Hepatocyte (in vitro differentiated cells): Measurements from ENCODE around the gene LDLRAD3.

Experiments used
- EZH2 ChIP-seq: fragments of 200-600 bp; sonication (generic); IDR thresholded peaks from 2 replicates; pipeline ENCODE4 v1.6.1; 2016; ENCODE audit warnings: antibody characterized with exemption, mild to moderate bottlenecking, borderline replicate concordance
- EZH2phosphoT487 ChIP-seq: fragments of 200-600 bp; sonication (generic); IDR thresholded peaks from one replicate; pipeline ENCODE4 v1.6.1; 2018; ENCODE audit warnings: antibody characterized with exemption, mild to moderate bottlenecking, low read depth, moderate library complexity; ENCODE audit not compliant: unreplicated experiment, severe bottlenecking
- TF ChIP-seq, protein P1 (sequence below): fragments of 200-600 bp; sonication (generic); IDR thresholded peaks from 2 replicates; pipeline ENCODE4 v1.5.1; 2016; ENCODE audit warnings: antibody characterized with exemption, mild to moderate bottlenecking; ENCODE audit not compliant: poor library complexity

DNA sequence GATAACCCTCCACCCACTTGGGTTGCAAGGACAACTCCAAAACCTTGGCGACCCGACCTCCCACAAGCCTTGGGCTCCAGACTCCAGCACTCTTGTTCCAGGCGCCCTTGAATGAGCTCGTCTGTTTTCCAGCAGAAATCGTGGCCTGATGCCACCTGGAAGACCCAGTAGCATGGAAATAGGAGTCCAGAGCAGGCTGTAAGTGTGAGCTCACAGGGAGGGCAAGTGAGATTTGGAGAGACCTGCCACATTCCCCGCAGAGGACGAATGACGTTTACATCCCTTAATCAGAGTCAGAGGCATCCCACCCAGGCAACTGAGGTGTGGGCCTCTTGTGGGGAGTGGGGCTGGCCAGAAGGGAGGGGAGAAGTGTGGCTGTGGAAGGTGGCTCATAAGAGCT lies 71.9 kb downstream of the LDLRAD3 start:
- TF ChIP-seq, protein P1, sequence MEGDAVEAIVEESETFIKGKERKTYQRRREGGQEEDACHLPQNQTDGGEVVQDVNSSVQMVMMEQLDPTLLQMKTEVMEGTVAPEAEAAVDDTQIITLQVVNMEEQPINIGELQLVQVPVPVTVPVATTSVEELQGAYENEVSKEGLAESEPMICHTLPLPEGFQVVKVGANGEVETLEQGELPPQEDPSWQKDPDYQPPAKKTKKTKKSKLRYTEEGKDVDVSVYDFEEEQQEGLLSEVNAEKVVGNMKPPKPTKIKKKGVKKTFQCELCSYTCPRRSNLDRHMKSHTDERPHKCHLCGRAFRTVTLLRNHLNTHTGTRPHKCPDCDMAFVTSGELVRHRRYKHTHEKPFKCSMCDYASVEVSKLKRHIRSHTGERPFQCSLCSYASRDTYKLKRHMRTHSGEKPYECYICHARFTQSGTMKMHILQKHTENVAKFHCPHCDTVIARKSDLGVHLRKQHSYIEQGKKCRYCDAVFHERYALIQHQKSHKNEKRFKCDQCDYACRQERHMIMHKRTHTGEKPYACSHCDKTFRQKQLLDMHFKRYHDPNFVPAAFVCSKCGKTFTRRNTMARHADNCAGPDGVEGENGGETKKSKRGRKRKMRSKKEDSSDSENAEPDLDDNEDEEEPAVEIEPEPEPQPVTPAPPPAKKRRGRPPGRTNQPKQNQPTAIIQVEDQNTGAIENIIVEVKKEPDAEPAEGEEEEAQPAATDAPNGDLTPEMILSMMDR = no peak
- TF ChIP-seq EZH2phosphoT487 (no peak), EZH2 (no peak)
